Upper lobe of right lung (tissue), 1 donor: ENCODE data around the gene RNF212B. TPM values are rescaled to one million over a fixed set of nuclear protein-coding genes. Genes with fewer than 3 reads are reported as not detected.

Experiments
- ATAC-seq: fragments of 200-7000 bp; cut with Tn5 transposase; one replicate; pipeline ENCODE4 v1.9.1; 2020; ENCODE audit warnings: mild to moderate bottlenecking, moderate library complexity
- DNase-seq: peaks from one replicate; pipeline ENCODE4 v3.0.0-alpha.2; 2020
- H3K27ac ChIP-seq: fragments of 200-600 bp; one replicate; pipeline ENCODE4 v1.8.0; 2022
- H3K27me3 ChIP-seq: fragments of 200-600 bp; one replicate; pipeline ENCODE4 v1.8.0; 2022; ENCODE audit warnings: mild to moderate bottlenecking
- H3K36me3 ChIP-seq: fragments of 200-600 bp; one replicate; pipeline ENCODE4 v1.8.0; 2022
- H3K4me1 ChIP-seq: fragments of 200-600 bp; one replicate; pipeline ENCODE4 v1.8.0; 2022
- H3K4me3 ChIP-seq: fragments of 200-600 bp; one replicate; pipeline ENCODE4 v1.8.0; 2022; ENCODE audit warnings: mild to moderate bottlenecking
- H3K9me3 ChIP-seq: fragments of 200-600 bp; one replicate; pipeline ENCODE4 v1.8.0; 2022
- CTCF ChIP-seq: fragments of 200-600 bp; IDR thresholded peaks from one replicate; pipeline ENCODE4 v1.8.0; 2022; ENCODE audit warnings: antibody characterized with exemption
- intact Hi-C: fragments of 100-400 bp; cut with DNase I; formaldehyde crosslinking; loops from one replicate; pipeline ENCODE4 v1.11.0; 2022
- total RNA-seq: library from RNA; stranded (reverse); fragmentation: NEBNext Ultra II Directional; extraction: Animal tissue kit (Norgen Biotek cat#: 25700); gene quantifications from one replicate; pipeline ENCODE4 v1.2.1, GENCODE V29; 2021
- donor health status: DM: no; HTN: yes; CAD: no; lungs with severe emphysema.

Gene RNF212B
- total RNA-seq, 1 donor from 2014 or later, result not detected

DNA sequence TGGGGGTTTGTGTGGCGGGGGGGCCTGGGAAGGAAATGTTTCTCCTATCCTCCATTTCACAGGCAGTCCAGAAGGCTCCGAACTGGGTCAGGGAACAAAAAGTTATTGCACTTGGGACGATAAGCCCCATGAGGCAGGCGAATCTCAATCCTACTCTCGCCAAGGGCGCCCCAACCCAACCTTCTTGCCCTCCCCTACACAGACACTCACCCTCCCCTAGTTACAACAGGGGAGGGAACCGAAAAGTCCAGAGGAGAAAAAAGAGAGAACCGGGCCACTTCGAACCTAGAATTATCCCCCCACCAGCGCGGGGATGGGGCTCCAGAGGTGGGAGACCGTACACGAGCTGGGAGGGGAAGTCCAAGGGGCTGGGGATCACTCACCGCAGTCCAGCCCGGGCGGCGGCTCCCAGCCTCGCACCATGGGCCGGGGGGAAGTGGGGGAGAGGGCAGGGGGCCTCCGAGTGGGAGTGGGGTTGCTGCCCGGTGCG lies 47.8 kb downstream of the RNF212B start:
- Histone ChIP-seq H3K27ac (peak overlapping the region; percentile 98), H3K4me1 (peaks cover 21% of the 10 kb centered on the region), H3K4me3 (peak overlapping the region; percentile 95), H3K36me3 (no peaks in the 10 kb centered on the region), H3K27me3 (no peaks in the 10 kb centered on the region), H3K9me3 (no peaks in the 10 kb centered on the region)
- TF ChIP-seq CTCF, result no peak
- ATAC-seq, result no peak
- DNase-seq, result peak; percentile 65
- intact Hi-C loops, result no loop called here

DNA sequence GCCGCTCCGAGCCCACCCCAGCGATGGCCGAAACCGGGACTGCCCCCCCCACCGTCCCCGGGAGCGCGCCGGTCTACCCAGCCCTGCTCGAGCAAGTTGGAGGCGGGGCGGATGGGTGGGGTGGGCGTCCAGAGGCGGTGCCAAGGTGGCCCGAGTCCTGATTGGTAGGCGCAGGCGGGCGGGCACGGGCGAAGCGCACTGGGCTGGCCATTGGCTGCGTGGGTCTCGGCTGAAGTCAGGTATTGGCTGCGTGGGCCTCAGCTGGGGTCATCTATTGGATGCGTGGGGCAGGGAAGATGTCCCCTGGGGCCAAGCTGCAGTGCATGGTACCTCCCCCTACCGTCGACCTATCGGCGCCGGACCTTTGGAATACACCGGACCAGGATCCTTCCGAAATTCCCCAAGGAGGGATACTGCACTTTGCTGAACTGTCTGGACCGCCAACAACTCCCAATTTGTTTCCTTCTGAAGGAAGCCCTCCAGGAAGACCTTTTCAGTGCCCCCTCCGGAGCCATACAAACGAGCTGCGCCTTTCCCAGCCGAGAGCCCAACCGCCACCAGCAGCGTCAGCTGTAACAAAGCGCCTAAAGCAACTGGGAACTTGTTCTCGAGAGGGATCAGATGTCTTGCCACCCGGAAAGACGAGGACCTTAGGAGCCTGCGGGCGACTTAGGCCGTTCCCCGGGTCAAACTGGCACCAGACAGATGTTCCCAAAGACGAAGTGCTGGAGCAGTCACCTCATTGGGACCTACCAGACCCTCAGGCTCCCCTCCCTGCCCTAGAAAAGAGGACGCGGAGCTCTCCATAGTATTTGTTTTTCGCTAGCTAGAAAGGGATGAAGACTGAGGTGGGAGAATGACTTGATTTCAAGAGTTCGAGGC lies 48.5 kb downstream of the RNF212B start, which contains the start of gene HOMEZ:
Gene HOMEZ, minus strand, starts transcription at position 113 of the 882 bp plus-strand sequence. CDS start 180 bp downstream, outside the sequence.
- peak; percentile 99 for ATAC-seq
- Histone ChIP-seq H3K4me1 (peaks cover 21% of the 10 kb centered on the region), H3K4me3 (peak within 1 kb of the TSS; percentile 95), H3K36me3 (no peaks in the 10 kb centered on the region), H3K27me3 (no peaks in the 10 kb centered on the region), H3K27ac (peak within 1 kb of the TSS; percentile 98), H3K9me3 (no peaks in the 10 kb centered on the region)
- intact Hi-C loops, result no loop called here
- TF ChIP-seq CTCF, result peak; percentile 27
- peak; percentile 100 for DNase-seq

GRCh38 chr14:23286902-23287479 lies 49.3 kb downstream of the RNF212B start:
- Histone ChIP-seq H3K9me3 (no peaks in the 10 kb centered on the region), H3K27me3 (no peaks in the 10 kb centered on the region), H3K27ac (peak overlapping the region; percentile 98), H3K4me1 (peaks cover 21% of the 10 kb centered on the region), H3K4me3 (peak overlapping the region; percentile 95), H3K36me3 (no peaks in the 10 kb centered on the region)
- no peak for ATAC-seq
- intact Hi-C loops, result no loop called here
- no peak for TF ChIP-seq CTCF
- no peak for DNase-seq

DNA sequence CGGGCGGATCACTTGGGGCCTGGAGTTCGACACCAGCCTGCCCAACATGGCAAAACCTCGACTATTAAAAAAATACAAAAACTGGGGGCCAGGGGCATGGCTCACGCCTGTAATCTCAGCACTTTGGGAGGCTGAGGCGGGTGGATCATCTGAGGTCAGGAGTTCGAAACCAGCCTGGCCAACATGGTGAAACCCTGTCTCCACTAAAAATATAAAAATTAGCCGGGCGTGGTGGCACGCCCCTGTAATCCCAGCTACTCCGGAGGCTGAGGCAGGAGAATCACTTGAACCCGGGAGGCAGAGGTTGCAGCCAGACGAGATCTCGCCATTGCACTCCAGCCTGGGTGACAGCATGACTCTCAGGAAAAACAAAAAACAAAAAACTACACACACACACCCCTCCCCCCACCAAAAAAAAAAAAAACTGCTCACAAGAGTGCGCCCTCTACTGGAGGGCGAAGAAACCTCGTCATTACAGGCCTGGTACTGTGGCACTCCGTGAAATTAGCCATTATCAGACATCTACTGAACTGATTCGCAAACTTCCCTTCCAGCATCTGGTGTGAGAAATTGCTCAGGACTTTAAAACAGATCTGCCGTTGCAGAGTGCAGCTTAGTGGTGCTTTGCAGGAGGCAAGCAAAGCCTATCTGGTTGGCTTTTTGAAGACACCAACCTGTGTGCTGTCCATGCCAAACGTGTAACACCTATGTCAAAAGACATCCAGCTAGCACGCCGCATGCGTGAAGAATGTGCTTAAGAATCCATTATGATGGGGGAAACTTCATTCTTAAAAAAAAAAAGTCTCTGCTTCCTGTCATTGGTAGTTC lies 57.2 kb downstream of the RNF212B start:
- TF ChIP-seq CTCF, result peak; percentile 86
- H3K4me3 ChIP-seq, result no peak overlapping the region
- H3K27me3 ChIP-seq, result no peaks in the 10 kb centered on the region
- no peaks in the 10 kb centered on the region for H3K9me3 ChIP-seq
- peaks cover 18% of the 10 kb centered on the region for H3K36me3 ChIP-seq
- H3K4me1 ChIP-seq, result peaks cover 14% of the 10 kb centered on the region
- intact Hi-C loops, result no loop called here
- ATAC-seq (peak; percentile 88), DNase-seq (no peak)
- no peak overlapping the region for H3K27ac ChIP-seq

DNA sequence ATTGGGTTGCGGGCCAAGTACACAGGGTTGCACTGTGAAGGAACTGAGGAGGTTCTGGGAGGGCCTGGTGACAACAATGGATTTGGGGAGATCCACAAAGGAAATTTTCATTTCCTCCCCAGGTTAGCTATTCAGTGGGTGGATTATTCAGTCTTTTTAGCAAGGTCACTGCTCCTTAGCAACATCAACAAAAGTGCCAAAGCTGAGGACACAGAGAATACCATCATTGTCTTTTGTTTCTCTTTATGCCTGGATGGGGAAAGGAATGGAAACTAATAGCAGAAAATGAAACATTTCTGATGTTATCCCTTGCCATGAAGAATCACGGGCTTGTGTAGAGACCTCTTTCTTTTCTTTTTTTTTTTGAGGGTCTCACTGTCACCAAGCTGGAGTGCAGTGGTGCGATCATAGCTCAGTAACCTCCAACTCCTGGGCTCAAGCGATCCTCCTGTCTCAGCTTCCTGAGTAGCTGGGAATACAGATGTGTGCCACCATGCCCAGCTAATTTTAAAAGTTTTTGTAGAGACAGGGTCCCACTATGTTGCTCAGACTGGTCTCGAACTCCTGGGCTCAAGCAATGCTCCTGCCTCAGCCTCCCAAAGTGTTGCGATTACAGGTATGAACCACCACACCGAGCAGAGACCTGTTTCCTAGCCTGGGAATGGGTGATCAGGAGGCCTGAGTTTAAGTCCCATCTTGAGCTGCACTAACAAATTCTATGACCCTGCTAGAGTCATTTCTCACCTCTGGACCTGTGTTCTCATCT lies 58.5 kb downstream of the RNF212B start:
- peaks cover 21% of the 10 kb centered on the region for H3K4me1 ChIP-seq
- DNase-seq (no peak), ATAC-seq (no peak)
- no peak overlapping the region for H3K27ac ChIP-seq
- H3K9me3 ChIP-seq, result no peaks in the 10 kb centered on the region
- intact Hi-C loops, result no loop called here
- no peak for TF ChIP-seq CTCF
- H3K27me3 ChIP-seq, result no peaks in the 10 kb centered on the region
- H3K36me3 ChIP-seq, result peaks cover 18% of the 10 kb centered on the region
- no peak overlapping the region for H3K4me3 ChIP-seq
